HG03060 (cell line): ENCODE results near the gene AFAP1L2.

Source experiments
- ATAC-seq: cut with Tn5 transposase; IDR thresholded peaks from one replicate; pipeline ENCODE4 v1.9.1; 2021; ENCODE audit warnings: low read depth, moderate number of reproducible peaks; ENCODE audit not compliant: unreplicated experiment

The AFAP1L2 gene, protein sequence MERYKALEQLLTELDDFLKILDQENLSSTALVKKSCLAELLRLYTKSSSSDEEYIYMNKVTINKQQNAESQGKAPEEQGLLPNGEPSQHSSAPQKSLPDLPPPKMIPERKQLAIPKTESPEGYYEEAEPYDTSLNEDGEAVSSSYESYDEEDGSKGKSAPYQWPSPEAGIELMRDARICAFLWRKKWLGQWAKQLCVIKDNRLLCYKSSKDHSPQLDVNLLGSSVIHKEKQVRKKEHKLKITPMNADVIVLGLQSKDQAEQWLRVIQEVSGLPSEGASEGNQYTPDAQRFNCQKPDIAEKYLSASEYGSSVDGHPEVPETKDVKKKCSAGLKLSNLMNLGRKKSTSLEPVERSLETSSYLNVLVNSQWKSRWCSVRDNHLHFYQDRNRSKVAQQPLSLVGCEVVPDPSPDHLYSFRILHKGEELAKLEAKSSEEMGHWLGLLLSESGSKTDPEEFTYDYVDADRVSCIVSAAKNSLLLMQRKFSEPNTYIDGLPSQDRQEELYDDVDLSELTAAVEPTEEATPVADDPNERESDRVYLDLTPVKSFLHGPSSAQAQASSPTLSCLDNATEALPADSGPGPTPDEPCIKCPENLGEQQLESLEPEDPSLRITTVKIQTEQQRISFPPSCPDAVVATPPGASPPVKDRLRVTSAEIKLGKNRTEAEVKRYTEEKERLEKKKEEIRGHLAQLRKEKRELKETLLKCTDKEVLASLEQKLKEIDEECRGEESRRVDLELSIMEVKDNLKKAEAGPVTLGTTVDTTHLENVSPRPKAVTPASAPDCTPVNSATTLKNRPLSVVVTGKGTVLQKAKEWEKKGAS

DNA sequence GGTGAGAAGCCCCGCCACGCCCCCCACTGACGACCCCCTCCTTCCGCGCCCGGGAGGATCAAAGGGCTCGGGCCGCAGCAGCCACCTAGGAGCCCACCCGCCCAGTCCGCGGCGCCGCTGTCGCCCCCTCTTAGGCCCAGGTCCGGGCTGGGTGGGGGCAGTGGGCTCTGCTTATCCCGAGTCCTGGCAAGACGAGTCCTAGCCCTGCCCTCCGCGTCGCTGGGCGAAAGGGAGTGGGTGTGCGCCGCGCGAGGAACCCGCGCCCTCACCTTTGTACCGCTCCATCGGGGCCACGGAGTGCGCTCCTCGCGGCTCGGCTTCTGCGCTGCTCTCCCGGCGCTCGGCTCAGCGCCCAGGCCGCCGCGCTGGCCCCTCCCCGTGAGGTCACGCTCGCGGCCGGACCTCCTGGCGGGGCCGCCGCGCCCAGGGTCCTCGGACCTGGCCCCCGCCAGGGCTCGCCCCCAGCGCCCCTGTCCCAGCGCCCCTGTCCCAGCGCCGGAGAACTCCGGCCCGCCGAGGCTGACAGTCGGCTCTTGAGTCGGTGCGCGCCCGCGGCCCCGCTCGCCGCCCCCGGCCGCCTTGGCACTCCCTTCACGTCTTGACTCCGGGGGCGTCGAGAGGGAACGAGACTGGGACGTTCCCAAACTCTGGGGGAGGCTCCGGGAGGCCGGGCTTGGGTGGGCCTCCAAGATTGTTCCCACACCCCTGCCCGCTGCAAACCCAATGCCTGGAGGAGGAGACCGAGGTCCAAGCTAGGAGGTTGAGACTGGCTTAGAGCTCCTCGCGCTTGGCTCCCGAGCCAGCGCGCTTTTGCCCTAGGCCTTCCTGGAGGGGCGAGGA, at the start of gene AFAP1L2:
Gene AFAP1L2, minus strand, starts transcription at position 332 of the 840 bp plus-strand sequence. Its CDS starts 47 bp downstream, at position 285.
- no peak for ATAC-seq

DNA sequence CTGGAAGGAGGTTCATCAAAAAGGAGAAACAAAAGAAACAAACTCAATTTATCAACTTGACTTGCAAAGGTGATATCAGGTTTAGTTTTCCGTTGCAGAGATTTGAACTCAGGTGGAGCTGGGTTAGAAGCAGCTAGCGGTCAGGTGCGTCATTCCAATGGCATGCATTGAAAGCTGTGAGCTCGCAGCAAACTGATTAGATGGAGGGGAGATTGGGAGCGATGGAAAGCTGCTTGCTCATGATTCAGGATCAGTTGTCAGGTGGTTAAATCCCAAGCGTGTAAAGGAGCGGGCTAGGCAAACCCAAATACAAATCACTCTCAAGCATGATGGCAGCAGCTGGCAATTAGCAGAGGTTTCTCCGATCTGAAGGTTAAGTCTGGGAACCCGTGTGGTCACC, 49.3 kb upstream of the AFAP1L2 start:
- no peak for ATAC-seq

- no peak for ATAC-seq
Observed at GRCh38 chr10:114448897-114449296, 44.6 kb upstream of the AFAP1L2 start.

DNA sequence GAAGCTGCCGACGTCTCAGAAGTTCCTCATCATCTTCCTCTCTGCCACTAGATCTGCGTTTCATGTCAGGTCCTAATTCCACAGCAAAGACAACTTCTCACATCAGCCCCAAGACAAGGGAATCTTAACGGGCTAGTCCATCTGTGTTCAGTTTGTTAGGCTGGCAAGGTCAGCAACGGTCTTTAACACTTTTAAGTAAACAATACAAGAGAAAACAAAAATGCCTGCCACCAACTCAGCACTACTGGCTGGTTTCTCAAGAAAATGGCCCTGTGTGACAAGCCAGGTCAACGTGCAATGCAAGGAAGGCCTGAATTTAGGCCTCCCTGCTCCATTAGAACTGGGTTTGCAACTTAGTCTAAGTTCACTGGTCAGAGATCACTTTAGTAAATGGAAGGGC, 41.0 kb upstream of the AFAP1L2 start:
- no peak for ATAC-seq

GRCh38 chr10:114444819-114445218, 40.5 kb upstream of the AFAP1L2 start:
- ATAC-seq, result no peak

DNA sequence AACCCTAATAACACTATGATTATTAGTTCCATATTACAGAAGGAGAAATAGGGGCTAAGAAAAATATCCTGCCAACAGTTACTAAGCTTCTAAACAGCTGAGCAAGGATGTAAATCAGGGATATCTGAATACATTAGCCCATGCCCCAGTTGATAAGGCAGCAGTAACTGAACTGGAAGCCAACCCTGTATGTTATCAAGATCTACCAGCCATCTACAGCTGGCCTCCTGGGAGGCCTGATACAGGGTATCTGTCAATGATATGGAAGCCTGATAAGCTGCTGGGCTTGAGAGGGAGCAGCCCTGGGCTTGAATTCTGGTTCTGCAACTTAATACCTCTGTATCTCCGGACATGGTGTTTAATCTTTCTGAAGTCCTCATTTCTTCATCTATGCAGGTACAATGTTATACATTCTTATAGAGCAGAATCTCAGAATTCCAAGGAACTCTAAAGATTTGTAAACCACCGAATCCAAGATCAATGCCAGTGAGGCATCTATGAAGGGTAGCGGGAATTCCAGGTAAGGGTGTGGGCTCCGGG, 37.9 kb upstream of the AFAP1L2 start:
- ATAC-seq, result no peak

GRCh38 chr10:114441107-114441506, 36.8 kb upstream of the AFAP1L2 start:
- ATAC-seq, result no peak

DNA sequence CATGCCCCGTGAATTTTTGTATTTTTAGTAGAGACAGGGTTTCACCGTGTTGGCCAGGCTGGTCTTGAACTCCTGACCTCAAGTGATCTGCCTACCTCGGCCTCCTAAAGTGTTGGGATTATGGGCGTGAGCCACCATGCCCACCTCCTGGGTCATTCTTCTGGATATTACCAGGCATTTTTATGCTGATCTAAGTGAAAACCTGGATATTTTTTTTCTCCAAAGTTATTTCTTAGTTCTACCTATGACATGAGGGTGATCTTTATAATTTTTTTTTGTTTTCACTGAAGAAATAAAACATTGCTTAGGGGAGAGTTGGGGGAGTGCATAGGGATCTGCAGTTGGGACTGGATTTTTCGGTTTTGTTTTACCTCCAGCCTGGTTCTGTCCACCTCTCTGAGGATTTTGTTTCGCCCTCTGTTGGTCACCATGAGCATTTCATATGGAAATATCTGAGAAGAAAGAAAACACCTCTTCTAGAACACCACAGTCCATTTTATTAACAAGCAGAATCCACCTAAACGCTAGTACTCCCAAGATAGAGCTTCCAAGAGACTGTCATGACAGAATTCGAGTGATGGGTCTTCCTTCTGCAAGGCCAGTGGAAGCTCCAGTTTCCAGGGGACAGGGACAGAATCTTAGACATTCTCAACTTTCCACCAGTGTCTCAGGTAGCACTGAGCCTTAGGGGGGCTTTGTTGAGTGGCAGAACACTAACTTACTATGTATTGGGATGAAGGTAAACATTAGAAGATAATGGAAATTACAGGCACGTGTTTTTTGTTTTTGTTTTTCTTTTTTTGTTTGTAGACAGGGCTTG, 33.4 kb upstream of the AFAP1L2 start:
- ATAC-seq, result no peak

GRCh38 chr10:114436941-114437340, 32.6 kb upstream of the AFAP1L2 start:
- ATAC-seq, result no peak

- no peak for ATAC-seq
Observed at GRCh38 chr10:114432566-114433093, 28.3 kb upstream of the AFAP1L2 start.

- no peak for ATAC-seq
Observed at GRCh38 chr10:114431414-114432135, 27.3 kb upstream of the AFAP1L2 start.

DNA sequence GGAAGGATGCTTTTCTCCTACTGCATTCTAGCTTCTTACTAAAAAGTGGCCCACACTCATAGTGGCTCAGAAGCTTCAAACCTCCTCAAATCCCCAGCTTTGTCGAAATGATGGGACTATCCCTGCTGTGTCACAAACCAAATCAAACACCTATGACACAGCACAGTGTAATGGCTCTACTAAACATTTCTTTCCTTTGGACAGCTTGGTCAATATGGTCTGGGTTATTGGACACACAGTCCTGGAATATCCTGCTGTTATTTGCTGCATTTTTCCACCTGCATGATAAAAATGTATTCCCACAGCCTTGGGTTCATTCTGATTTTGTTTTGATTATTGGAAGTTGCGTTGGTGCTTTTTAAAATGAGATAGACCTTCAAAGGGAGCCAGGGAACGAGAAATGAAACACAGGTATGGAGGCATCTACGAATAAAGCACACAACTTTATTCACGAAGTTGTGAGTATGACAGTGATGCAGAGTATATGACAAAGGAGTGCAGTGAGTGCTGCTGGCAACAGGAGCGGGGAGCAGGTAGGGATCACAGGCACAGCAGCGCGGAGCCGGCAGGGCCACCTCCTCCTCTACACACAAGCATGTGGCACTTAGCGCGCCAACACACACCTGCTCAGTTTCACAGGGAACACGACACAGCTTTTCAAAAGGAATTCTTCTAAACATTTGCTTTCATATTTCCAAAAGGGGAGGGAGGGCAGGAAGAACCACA, 26.5 kb upstream of the AFAP1L2 start:
- ATAC-seq, result no peak

DNA sequence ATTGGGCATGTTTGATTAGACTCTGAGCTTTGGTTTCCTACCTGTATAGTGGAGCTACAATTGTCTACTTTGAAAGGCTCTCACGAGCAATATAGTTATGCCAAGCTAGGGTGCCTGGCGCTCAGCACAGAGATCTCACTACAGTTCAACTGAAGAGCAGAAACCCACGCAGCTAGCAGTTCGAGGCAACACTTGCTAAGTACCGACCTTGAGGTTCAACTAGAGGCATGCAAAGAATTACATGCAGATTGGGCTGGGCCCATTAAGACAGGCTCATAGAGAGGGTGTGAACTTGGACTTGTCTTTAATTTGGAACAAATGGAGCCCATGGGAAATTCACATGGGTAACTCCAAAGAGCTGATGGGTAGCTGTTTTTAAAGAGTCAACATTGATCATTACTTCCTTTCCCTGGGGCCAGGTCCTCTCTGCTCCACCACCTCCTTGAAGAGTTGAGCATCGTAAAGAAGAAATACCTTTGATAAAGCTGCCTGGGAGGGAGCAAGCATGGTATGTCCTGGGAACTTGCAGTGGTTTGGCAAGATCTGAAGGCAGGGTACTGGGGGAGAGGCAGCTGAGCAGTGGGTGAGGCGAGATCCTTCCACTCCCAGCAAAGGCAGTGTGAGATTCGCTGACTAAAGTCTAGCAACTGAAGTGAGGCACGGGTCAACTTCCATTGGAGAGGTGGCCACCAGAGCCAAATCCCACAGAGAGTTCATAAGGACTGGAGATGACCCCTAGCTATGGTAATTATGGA, 25.5 kb upstream of the AFAP1L2 start:
- ATAC-seq, result no peak

GRCh38 chr10:114427124-114427852, 23.0 kb upstream of the AFAP1L2 start:
- ATAC-seq, result no peak

GRCh38 chr10:114426476-114426875, 22.2 kb upstream of the AFAP1L2 start:
- ATAC-seq, result no peak

DNA sequence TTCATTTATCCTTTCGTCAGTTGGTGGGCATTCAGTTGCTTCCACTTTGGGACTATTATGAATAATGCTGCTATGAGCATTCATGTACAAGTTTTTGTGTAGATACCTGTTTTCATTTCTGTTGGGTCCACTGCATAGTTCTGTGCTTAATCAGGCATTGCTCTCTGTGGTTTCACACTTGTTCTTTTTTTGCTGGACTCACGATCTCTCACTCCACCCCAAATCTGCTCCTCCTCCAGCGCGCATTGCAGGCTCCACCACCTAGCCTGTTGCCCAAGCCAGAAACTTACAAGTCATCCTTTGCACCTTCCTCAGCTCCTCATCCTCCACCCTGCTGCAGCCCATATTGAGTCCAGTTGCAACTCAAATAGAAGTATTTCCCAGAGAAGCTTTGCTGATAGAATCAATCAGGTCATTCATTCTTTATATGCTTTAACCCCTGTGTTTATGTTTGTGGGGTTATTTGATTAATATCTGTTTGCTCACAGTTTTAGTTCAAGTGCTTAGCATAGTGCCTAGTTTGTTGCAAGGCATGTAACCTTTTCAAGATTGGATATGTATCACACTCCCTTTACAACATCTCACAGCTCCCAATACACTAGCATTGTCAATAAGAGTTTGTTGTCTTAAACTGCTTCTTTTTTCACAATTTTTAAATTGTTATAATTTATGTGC, 16.6 kb upstream of the AFAP1L2 start:
- ATAC-seq, result no peak
